ENCODE data around the gene TCF4. TPM values are rescaled to one million over a fixed set of nuclear protein-coding genes. Genes with fewer than 3 reads are reported as not detected.

Gene TCF4
- total RNA-seq, 1 donor from 2014 or later, result 77.3 TPM

DNA sequence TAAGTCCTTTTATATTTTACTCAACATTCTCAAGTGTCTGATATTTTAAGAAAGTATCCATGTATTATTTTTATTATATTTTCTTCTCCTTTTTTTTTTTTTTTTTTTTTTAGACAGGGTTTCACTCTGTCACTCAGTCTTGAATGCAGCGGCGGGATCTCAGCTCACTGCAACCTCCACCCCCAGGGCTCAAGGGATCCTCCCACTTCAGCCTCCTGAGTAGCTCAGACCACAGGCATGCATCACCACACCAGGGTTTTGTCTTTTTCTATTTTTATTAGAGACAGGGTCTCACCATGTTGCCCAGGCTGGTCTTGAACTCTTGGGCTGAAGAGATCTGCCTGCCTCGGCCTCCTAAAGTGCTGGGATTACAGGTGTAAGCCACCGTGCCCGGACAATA, 212.1 kb downstream of the TCF4 start:
- Mint-ChIP-seq H3K36me3 (ENCODE audit: unreplicated experiment) (peaks cover 2% of the 10 kb centered on the region), H3K4me3 (ENCODE audit: unreplicated experiment) (no peak overlapping the region), H3K4me1 (ENCODE audit: unreplicated experiment) (peaks cover 3% of the 10 kb centered on the region), H3K27ac (ENCODE audit: unreplicated experiment) (no peak overlapping the region), H3K27me3 (ENCODE audit: unreplicated experiment) (no peaks in the 10 kb centered on the region), H3K9me3 (ENCODE audit: unreplicated experiment) (no peaks in the 10 kb centered on the region)
- TF ChIP-seq, protein P1, sequence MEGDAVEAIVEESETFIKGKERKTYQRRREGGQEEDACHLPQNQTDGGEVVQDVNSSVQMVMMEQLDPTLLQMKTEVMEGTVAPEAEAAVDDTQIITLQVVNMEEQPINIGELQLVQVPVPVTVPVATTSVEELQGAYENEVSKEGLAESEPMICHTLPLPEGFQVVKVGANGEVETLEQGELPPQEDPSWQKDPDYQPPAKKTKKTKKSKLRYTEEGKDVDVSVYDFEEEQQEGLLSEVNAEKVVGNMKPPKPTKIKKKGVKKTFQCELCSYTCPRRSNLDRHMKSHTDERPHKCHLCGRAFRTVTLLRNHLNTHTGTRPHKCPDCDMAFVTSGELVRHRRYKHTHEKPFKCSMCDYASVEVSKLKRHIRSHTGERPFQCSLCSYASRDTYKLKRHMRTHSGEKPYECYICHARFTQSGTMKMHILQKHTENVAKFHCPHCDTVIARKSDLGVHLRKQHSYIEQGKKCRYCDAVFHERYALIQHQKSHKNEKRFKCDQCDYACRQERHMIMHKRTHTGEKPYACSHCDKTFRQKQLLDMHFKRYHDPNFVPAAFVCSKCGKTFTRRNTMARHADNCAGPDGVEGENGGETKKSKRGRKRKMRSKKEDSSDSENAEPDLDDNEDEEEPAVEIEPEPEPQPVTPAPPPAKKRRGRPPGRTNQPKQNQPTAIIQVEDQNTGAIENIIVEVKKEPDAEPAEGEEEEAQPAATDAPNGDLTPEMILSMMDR (IDR thresholded peaks at IDR 0.05), result no peak
- no peak for DNase-seq (ENCODE audit: extremely low spot score, unreplicated experiment)

DNA sequence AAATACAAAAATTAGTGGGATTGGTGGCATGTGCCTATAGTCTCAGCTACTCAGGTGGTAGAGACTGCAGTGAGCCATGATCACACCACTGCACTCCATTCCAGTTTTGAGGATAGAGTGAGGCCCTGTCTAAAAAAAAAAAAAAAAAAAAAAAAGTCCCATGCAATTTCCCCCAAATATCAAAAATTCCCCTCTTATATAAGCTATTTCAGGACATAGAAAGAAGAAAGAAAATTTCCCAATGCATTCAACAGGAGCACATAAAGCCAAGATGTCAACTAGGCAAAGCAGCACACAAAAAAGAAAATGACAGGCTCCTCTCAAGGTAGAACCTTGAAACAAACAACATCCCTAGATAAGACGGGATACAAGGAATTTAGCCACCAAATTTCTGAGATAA, 213.3 kb downstream of the TCF4 start:
- DNase-seq (ENCODE audit: extremely low spot score, unreplicated experiment), result no peak
- Mint-ChIP-seq H3K9me3 (ENCODE audit: unreplicated experiment) (no peaks in the 10 kb centered on the region), H3K27me3 (ENCODE audit: unreplicated experiment) (no peaks in the 10 kb centered on the region), H3K4me1 (ENCODE audit: unreplicated experiment) (peaks cover 3% of the 10 kb centered on the region), H3K36me3 (ENCODE audit: unreplicated experiment) (peaks cover 2% of the 10 kb centered on the region), H3K27ac (ENCODE audit: unreplicated experiment) (no peak overlapping the region), H3K4me3 (ENCODE audit: unreplicated experiment) (no peak overlapping the region)
- TF ChIP-seq, protein P1 (IDR thresholded peaks at IDR 0.05), result no peak

DNA sequence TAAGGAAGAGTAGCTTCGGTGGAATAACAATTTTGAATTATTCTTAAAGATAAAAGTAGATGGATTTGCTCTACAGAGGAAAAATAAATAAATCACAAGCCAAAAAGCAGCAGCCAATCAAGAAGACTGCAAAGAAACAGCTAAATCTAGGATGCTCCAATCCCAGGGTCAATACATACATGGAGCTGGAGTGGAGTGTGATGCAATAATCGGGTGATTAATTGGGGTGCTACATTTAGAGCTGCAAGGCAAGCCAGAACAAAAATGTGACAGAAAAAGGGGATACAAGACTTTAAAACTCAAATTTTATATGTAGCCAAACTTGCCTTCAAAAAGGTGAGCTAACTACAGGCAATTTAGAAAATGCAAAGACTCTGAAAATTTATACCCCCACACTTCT, 215.8 kb downstream of the TCF4 start:
- TF ChIP-seq, protein P1 (IDR thresholded peaks at IDR 0.05), result no peak
- Mint-ChIP-seq H3K4me1 (ENCODE audit: unreplicated experiment) (peaks cover 3% of the 10 kb centered on the region), H3K27ac (ENCODE audit: unreplicated experiment) (no peak overlapping the region), H3K9me3 (ENCODE audit: unreplicated experiment) (peaks cover 6% of the 10 kb centered on the region), H3K4me3 (ENCODE audit: unreplicated experiment) (no peak overlapping the region), H3K27me3 (ENCODE audit: unreplicated experiment) (no peaks in the 10 kb centered on the region), H3K36me3 (ENCODE audit: unreplicated experiment) (peaks cover 5% of the 10 kb centered on the region)
- no peak for DNase-seq (ENCODE audit: extremely low spot score, unreplicated experiment)

DNA sequence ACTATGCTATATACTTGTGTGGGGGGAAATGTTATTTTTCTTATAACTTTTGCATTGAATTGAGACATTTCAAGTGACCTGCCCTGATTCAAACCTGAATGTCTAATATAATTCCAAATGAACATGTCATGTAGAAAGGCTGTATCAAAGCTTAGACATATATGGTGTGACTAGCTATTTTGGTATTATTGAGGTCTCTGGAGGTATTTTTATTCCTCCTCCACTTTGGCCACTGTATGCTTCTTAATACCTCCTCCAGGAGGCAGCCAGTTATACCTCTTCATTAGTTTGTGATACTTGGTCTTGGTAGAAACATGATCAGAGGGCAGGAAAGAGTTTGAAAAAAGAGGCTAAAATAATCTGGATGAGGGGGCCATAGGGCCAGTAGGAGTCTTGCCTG, 217.1 kb downstream of the TCF4 start:
- DNase-seq (ENCODE audit: extremely low spot score, unreplicated experiment), result no peak

DNA sequence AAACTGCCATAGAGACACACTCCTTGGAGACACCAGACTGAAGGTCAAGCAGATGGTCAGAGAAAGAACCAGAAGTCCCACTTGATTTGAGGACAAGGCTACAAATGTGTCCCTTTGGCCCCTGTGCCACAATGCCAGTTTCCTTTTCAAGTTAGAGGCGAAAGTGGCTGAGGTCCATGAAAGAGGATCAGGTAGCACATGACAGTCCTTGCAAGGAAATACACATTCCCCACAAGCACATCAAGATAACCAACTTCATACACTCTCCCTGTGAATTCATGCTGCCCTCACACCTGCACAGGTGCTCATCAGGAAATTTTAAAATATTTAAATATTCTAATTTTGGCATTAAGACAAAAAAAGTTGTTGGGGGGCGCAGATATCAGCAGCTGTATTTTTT, 218.6 kb downstream of the TCF4 start:
- H3K4me3 Mint-ChIP-seq (ENCODE audit: unreplicated experiment), result no peak overlapping the region

More for the DNA sequence above, 217.1 kb downstream of the TCF4 start:
- TF ChIP-seq, protein P1 (IDR thresholded peaks at IDR 0.05), result no peak
- Mint-ChIP-seq H3K4me1 (ENCODE audit: unreplicated experiment) (peaks cover 3% of the 10 kb centered on the region), H3K36me3 (ENCODE audit: unreplicated experiment) (peaks cover 5% of the 10 kb centered on the region), H3K27ac (ENCODE audit: unreplicated experiment) (no peak overlapping the region), H3K9me3 (ENCODE audit: unreplicated experiment) (peaks cover 6% of the 10 kb centered on the region), H3K4me3 (ENCODE audit: unreplicated experiment) (no peak overlapping the region), H3K27me3 (ENCODE audit: unreplicated experiment) (no peaks in the 10 kb centered on the region)

More for the DNA sequence above, 218.6 kb downstream of the TCF4 start:
- TF ChIP-seq, protein P1 (IDR thresholded peaks at IDR 0.05), result no peak
- peaks cover 6% of the 10 kb centered on the region for H3K9me3 Mint-ChIP-seq (ENCODE audit: unreplicated experiment)
- H3K36me3 Mint-ChIP-seq (ENCODE audit: unreplicated experiment), result peaks cover 5% of the 10 kb centered on the region
- DNase-seq (ENCODE audit: extremely low spot score, unreplicated experiment), result no peak
- no peaks in the 10 kb centered on the region for H3K27me3 Mint-ChIP-seq (ENCODE audit: unreplicated experiment)
- no peaks in the 10 kb centered on the region for H3K4me1 Mint-ChIP-seq (ENCODE audit: unreplicated experiment)
- no peak overlapping the region for H3K27ac Mint-ChIP-seq (ENCODE audit: unreplicated experiment)

Data from osteocyte (in vitro differentiated cells).